ENCODE measurements around the gene CRLF1. TPM values are rescaled to one million over a fixed set of nuclear protein-coding genes. Genes with fewer than 3 reads are reported as not detected.

The CRLF1 gene
- total RNA-seq (not detected), polyA plus RNA-seq (under 1 TPM in 1 of 2 donors, not detected in 1; 0.70 TPM)

GRCh38 chr19:18606281-18607225 lies at the start of gene CRLF1:
TSS of gene CRLF1 (minus strand) at chr19:18606799. CDS start at chr19:18606656, 143 bp downstream.
- Mint-ChIP-seq H3K4me1 (peaks cover 12 to 44% (median 23%) of the 10 kb centered on the region in 4 donors), H3K36me3 (no peaks in the 10 kb centered on the region), H3K27ac (peak within 1 kb of the TSS in 1 of 7 donors; percentile 35), H3K27me3 (peaks cover 41 to 53% of the 10 kb centered on the region in 2 donors), H3K4me3 (peak within 1 kb of the TSS in 1 of 8 donors; percentile 52), H3K9me3 (peaks cover 0 to 2% (median 0%) of the 10 kb centered on the region in 8 donors)
- Histone ChIP-seq H3K4me3 (ENCODE audit: low read length in 2 of 2) (no peak within 1 kb of the TSS), H3K36me3 (ENCODE audit: insufficient read depth, low read length) (no peaks in the 10 kb centered on the region), H3K4me1 (ENCODE audit: insufficient read depth, low read length) (peaks cover 5% of the 10 kb centered on the region), H3K27me3 (ENCODE audit: insufficient read depth, low read length) (peaks cover 58% of the 10 kb centered on the region), H3K27ac (ENCODE audit: low read depth, low read length) (no peak within 1 kb of the TSS), H3K9me3 (ENCODE audit: control insufficient read depth in 1 of 2, low read length in 2 of 2) (no peaks in the 10 kb centered on the region)
- DNase-seq, result no peak
- intact Hi-C loops (cut with micrococcal nuclease), result no loop called here
- ChIA-PET POLR2A (ENCODE audit: partially characterized antibody) (interaction anchor here (1.5 kb wide), 1 partner anchor 19 kb away, joined by 3 read pairs; no protein-coding TSS in a partner anchor), CTCF (ENCODE audit: partially characterized antibody) (no interaction called here)

DNA sequence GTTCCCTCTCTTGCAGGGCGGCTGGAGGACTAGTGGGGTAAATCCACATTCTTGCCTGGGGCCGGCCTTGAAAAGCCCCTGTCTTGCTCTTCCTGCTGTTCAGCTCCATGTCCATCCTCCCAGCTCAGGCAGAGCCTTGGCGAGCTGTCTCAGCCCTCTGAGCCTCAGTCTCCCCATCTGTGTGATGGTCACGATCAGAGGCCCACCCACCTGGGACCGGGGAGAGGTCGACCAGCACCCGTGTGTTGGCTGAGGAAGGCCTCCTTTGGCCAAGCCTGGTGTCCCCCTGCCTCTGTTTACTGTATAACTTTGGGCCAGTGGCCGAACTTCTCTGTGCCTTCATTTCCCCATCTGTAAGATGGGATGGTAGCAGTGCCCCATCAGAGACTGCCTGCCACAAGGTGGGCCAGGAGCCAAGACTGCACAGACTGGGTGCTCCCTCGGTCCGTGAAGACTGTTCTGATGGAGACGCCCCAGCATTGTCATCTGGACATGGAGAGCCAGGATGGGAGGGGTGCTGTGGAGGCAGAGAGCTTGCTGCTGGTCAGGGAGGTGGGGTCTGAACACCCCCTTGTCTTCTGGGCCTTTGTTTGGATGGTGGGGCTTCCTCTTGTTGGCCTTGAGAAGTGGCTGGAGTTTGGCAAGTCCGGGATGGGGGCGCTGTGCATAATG lies 48.7 kb upstream of the CRLF1 start:
- intact Hi-C loops (cut with micrococcal nuclease), result no loop called here

GRCh38 chr19:18654469-18654868 lies 47.9 kb upstream of the CRLF1 start:
- no peak for DNase-seq
- H3K27me3 Mint-ChIP-seq, result no peaks in the 10 kb centered on the region
- peaks cover 10 to 18% (median 12%) of the 10 kb centered on the region in 4 donors for H3K4me1 Mint-ChIP-seq
- H3K9me3 ChIP-seq (ENCODE audit: control insufficient read depth in 1 of 2, low read length in 2 of 2), result no peaks in the 10 kb centered on the region
- no peaks in the 10 kb centered on the region for H3K9me3 Mint-ChIP-seq
- no peak overlapping the region for H3K4me3 ChIP-seq (ENCODE audit: low read length in 2 of 2)
- no peak overlapping the region for H3K27ac ChIP-seq (ENCODE audit: low read depth, low read length)
- no peaks in the 10 kb centered on the region for H3K27me3 ChIP-seq (ENCODE audit: insufficient read depth, low read length)
- H3K36me3 ChIP-seq (ENCODE audit: insufficient read depth, low read length), result no peaks in the 10 kb centered on the region
- CTCF ChIA-PET (ENCODE audit: partially characterized antibody), result interaction anchor here (0.6 kb wide), 1 partner anchor 132 kb away, joined by 5 read pairs; no protein-coding TSS in a partner anchor
- peaks cover 6 to 8% of the 10 kb centered on the region in 2 donors for H3K36me3 Mint-ChIP-seq
- H3K27ac Mint-ChIP-seq, result no peak overlapping the region
- intact Hi-C loops (cut with micrococcal nuclease), result no loop called here
- POLR2A ChIA-PET (ENCODE audit: partially characterized antibody), result no interaction called here
- H3K4me3 Mint-ChIP-seq, result no peak overlapping the region
- no peaks in the 10 kb centered on the region for H3K4me1 ChIP-seq (ENCODE audit: insufficient read depth, low read length)

More for the DNA sequence above, 48.7 kb upstream of the CRLF1 start:
- Histone ChIP-seq H3K27ac (ENCODE audit: low read depth, low read length) (no peak overlapping the region), H3K27me3 (ENCODE audit: insufficient read depth, low read length) (no peaks in the 10 kb centered on the region), H3K36me3 (ENCODE audit: insufficient read depth, low read length) (no peaks in the 10 kb centered on the region), H3K4me1 (ENCODE audit: insufficient read depth, low read length) (no peaks in the 10 kb centered on the region), H3K4me3 (ENCODE audit: low read length in 2 of 2) (no peak overlapping the region), H3K9me3 (ENCODE audit: control insufficient read depth in 1 of 2, low read length in 2 of 2) (no peaks in the 10 kb centered on the region)
- Mint-ChIP-seq H3K4me1 (peaks cover 7 to 18% (median 11%) of the 10 kb centered on the region in 4 donors), H3K36me3 (peaks cover 3 to 6% of the 10 kb centered on the region in 2 donors), H3K9me3 (no peaks in the 10 kb centered on the region), H3K27ac (peak overlapping the region in 1 of 7 donors; percentile 66), H3K4me3 (no peak overlapping the region), H3K27me3 (no peaks in the 10 kb centered on the region)
- DNase-seq, result no peak
- POLR2A ChIA-PET (ENCODE audit: partially characterized antibody), result no interaction called here
- CTCF ChIA-PET (ENCODE audit: partially characterized antibody), result no interaction called here

DNA sequence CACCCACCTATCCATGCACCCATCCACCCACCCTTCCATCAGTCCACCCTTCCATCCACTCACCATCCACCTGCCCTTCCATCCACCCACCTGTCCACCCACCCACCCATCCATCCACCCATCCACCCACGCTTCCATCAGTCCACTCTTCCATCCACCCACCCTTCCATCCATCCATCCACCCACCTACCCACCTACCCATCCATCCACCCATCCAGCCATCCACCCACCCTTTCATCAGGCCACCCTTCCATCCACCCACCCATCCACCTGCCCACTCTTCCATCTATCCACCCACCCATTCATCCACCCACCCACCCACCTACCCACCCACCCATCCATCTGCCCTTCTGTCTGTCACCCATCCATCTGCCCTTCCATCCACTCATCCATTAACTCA lies 47.3 kb upstream of the CRLF1 start:
- H3K9me3 Mint-ChIP-seq, result no peaks in the 10 kb centered on the region
- no peak for DNase-seq
- H3K27me3 ChIP-seq (ENCODE audit: insufficient read depth, low read length), result no peaks in the 10 kb centered on the region
- peaks cover 6 to 9% of the 10 kb centered on the region in 2 donors for H3K36me3 Mint-ChIP-seq
- no peak overlapping the region for H3K4me3 ChIP-seq (ENCODE audit: low read length in 2 of 2)
- CTCF ChIA-PET (ENCODE audit: partially characterized antibody), result no interaction called here
- no peak overlapping the region for H3K4me3 Mint-ChIP-seq
- peaks cover 7 to 18% (median 14%) of the 10 kb centered on the region in 4 donors for H3K4me1 Mint-ChIP-seq
- no peaks in the 10 kb centered on the region for H3K9me3 ChIP-seq (ENCODE audit: control insufficient read depth in 1 of 2, low read length in 2 of 2)
- H3K27me3 Mint-ChIP-seq, result no peaks in the 10 kb centered on the region
- H3K27ac Mint-ChIP-seq, result no peak overlapping the region
- H3K36me3 ChIP-seq (ENCODE audit: insufficient read depth, low read length), result no peaks in the 10 kb centered on the region
- POLR2A ChIA-PET (ENCODE audit: partially characterized antibody), result no interaction called here
- no peak overlapping the region for H3K27ac ChIP-seq (ENCODE audit: low read depth, low read length)
- no peaks in the 10 kb centered on the region for H3K4me1 ChIP-seq (ENCODE audit: insufficient read depth, low read length)
- intact Hi-C loops (cut with micrococcal nuclease), result no loop called here

GRCh38 chr19:18651733-18652132 lies 45.1 kb upstream of the CRLF1 start:
- no peak overlapping the region for H3K4me3 Mint-ChIP-seq
- Histone ChIP-seq H3K27me3 (ENCODE audit: insufficient read depth, low read length) (no peaks in the 10 kb centered on the region), H3K4me1 (ENCODE audit: insufficient read depth, low read length) (no peaks in the 10 kb centered on the region), H3K36me3 (ENCODE audit: insufficient read depth, low read length) (no peaks in the 10 kb centered on the region), H3K9me3 (ENCODE audit: control insufficient read depth in 1 of 2, low read length in 2 of 2) (no peaks in the 10 kb centered on the region), H3K27ac (ENCODE audit: low read depth, low read length) (no peak overlapping the region), H3K4me3 (ENCODE audit: low read length in 2 of 2) (no peak overlapping the region)
- peak overlapping the region in 1 of 7 donors; percentile 48 for H3K27ac Mint-ChIP-seq
- peaks cover 6 to 13% of the 10 kb centered on the region in 2 donors for H3K36me3 Mint-ChIP-seq
- peaks cover 0 to 18% (median 5%) of the 10 kb centered on the region in 4 donors for H3K4me1 Mint-ChIP-seq
- CTCF ChIA-PET (ENCODE audit: partially characterized antibody), result no interaction called here
- H3K27me3 Mint-ChIP-seq, result no peaks in the 10 kb centered on the region
- POLR2A ChIA-PET (ENCODE audit: partially characterized antibody), result no interaction called here
- no peak for DNase-seq
- intact Hi-C loops (cut with micrococcal nuclease), result no loop called here
- no peaks in the 10 kb centered on the region for H3K9me3 Mint-ChIP-seq

- H3K4me1 ChIP-seq (ENCODE audit: insufficient read depth, low read length), result no peaks in the 10 kb centered on the region
- ChIA-PET POLR2A (ENCODE audit: partially characterized antibody) (no interaction called here), CTCF (ENCODE audit: partially characterized antibody) (no interaction called here)
- Mint-ChIP-seq H3K36me3 (peaks cover 6 to 15% of the 10 kb centered on the region in 2 donors), H3K4me3 (no peak overlapping the region), H3K9me3 (no peaks in the 10 kb centered on the region), H3K27me3 (no peaks in the 10 kb centered on the region), H3K27ac (no peak overlapping the region), H3K4me1 (peaks cover 3 to 18% (median 6%) of the 10 kb centered on the region in 4 donors)
- no peak overlapping the region for H3K4me3 ChIP-seq (ENCODE audit: low read length in 2 of 2)
- no peak for DNase-seq
- no peaks in the 10 kb centered on the region for H3K27me3 ChIP-seq (ENCODE audit: insufficient read depth, low read length)
- intact Hi-C loops (cut with micrococcal nuclease), result no loop called here
- no peaks in the 10 kb centered on the region for H3K36me3 ChIP-seq (ENCODE audit: insufficient read depth, low read length)
- H3K27ac ChIP-seq (ENCODE audit: low read depth, low read length), result no peak overlapping the region
- no peaks in the 10 kb centered on the region for H3K9me3 ChIP-seq (ENCODE audit: control insufficient read depth in 1 of 2, low read length in 2 of 2)
These were observed 44.7 kb upstream of the CRLF1 start for GRCh38 chr19:18651300-18651699.

- no peak overlapping the region for H3K27ac Mint-ChIP-seq
- POLR2A ChIA-PET (ENCODE audit: partially characterized antibody), result no interaction called here
- no peaks in the 10 kb centered on the region for H3K9me3 ChIP-seq (ENCODE audit: control insufficient read depth in 1 of 2, low read length in 2 of 2)
- intact Hi-C loops (cut with micrococcal nuclease), result no loop called here
- no peaks in the 10 kb centered on the region for H3K27me3 ChIP-seq (ENCODE audit: insufficient read depth, low read length)
- no peaks in the 10 kb centered on the region for H3K27me3 Mint-ChIP-seq
- H3K36me3 ChIP-seq (ENCODE audit: insufficient read depth, low read length), result no peaks in the 10 kb centered on the region
- no peaks in the 10 kb centered on the region for H3K9me3 Mint-ChIP-seq
- DNase-seq, result no peak
- H3K4me3 Mint-ChIP-seq, result no peak overlapping the region
- no peak overlapping the region for H3K27ac ChIP-seq (ENCODE audit: low read depth, low read length)
- H3K4me1 Mint-ChIP-seq, result peaks cover 3 to 19% (median 6%) of the 10 kb centered on the region in 4 donors
- H3K36me3 Mint-ChIP-seq, result peaks cover 6 to 15% of the 10 kb centered on the region in 2 donors
- CTCF ChIA-PET (ENCODE audit: partially characterized antibody), result no interaction called here
- no peaks in the 10 kb centered on the region for H3K4me1 ChIP-seq (ENCODE audit: insufficient read depth, low read length)
- H3K4me3 ChIP-seq (ENCODE audit: low read length in 2 of 2), result no peak overlapping the region
These were observed 44.0 kb upstream of the CRLF1 start for GRCh38 chr19:18650468-18651041.
